Gastroesophageal sphincter (tissue), 3 donors: Measurements from ENCODE around the gene MOG.

Experiments used
- EP300 ChIP-seq: sonication (generic); formaldehyde crosslinking; IDR thresholded peaks from one replicate; pipeline ENCODE4 v1.6.1; 2017; ENCODE audit warnings: antibody characterized with exemption, mild to moderate bottlenecking
- TF ChIP-seq, protein P1 (sequence below), 4 experiments: fragments of 200-600 bp in 2 of 4; fragments of 450-650 bp in 2 of 4; sonication (generic) in 1 of 4; IDR thresholded peaks; one replicate each; pipeline ENCODE4 v1.5.1; 2017 to 2019; ENCODE audit warnings: antibody characterized with exemption in 4 of 4, mild to moderate bottlenecking in 2 of 4, moderate library complexity in 2 of 4

DNA sequence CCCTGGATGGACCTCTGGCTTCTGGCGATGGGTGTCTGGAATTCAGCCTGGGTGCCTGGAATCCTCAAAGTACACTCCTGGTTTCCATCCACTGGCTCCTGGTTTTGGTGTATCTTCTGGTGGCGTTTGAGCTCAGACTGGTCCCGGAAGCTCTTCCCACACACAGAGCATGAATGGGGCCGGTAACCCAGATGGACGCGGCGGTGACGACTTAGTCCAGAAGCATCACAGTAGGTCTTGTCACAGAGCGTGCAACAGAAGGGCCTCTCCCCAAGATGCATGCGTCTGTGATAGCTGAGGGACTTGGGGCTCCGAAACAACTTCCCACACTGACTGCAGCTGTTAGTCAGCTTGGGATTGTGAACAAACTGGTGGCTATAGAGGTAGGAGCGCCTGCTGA lies 16.3 kb downstream of the MOG start:
- no peak for TF ChIP-seq EP300
- TF ChIP-seq, protein P1, sequence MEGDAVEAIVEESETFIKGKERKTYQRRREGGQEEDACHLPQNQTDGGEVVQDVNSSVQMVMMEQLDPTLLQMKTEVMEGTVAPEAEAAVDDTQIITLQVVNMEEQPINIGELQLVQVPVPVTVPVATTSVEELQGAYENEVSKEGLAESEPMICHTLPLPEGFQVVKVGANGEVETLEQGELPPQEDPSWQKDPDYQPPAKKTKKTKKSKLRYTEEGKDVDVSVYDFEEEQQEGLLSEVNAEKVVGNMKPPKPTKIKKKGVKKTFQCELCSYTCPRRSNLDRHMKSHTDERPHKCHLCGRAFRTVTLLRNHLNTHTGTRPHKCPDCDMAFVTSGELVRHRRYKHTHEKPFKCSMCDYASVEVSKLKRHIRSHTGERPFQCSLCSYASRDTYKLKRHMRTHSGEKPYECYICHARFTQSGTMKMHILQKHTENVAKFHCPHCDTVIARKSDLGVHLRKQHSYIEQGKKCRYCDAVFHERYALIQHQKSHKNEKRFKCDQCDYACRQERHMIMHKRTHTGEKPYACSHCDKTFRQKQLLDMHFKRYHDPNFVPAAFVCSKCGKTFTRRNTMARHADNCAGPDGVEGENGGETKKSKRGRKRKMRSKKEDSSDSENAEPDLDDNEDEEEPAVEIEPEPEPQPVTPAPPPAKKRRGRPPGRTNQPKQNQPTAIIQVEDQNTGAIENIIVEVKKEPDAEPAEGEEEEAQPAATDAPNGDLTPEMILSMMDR (IDR thresholded peaks at IDR 0.05) = no peak
